Osteoblast (primary cell): Measurements from ENCODE around the gene ALDH7A1. TPM values are rescaled to one million over a fixed set of nuclear protein-coding genes. Genes with fewer than 3 reads are reported as not detected.
"Not testable (repeated sequence)": the region's sequence is repeated elsewhere in the genome, so short reads cannot be mapped to it uniquely, and the experiment has no call there.

Source experiments
- DNase-seq: peaks from one replicate; pipeline ENCODE4 v3.0.0; 2011; ENCODE audit warnings: low spot score, mixed read lengths; ENCODE audit not compliant: insufficient read length; ENCODE audit errors: missing footprints
- H2AFZ ChIP-seq: 2 replicates; pipeline ENCODE4 v1.6.0; 2011; ENCODE audit warnings: mild to moderate bottlenecking, low read length
- H3K27ac ChIP-seq: 2 replicates; pipeline ENCODE4 v1.5.1; 2011; ENCODE audit warnings: mild to moderate bottlenecking, low read depth, low read length, moderate library complexity
- H3K27me3 ChIP-seq: 2 replicates; pipeline ENCODE4 v1.6.0; 2012; ENCODE audit warnings: mild to moderate bottlenecking, control low read depth, inconsistent platforms, low read length, moderate library complexity; ENCODE audit not compliant: insufficient read depth
- H3K36me3 ChIP-seq: 2 replicates; pipeline ENCODE4 v1.5.1; 2011; ENCODE audit warnings: mild to moderate bottlenecking, low read length, control low read depth, moderate library complexity; ENCODE audit not compliant: insufficient read depth
- H3K4me1 ChIP-seq: 2 replicates; pipeline ENCODE4 v1.5.1; 2011; ENCODE audit warnings: mild to moderate bottlenecking, low read length, control low read depth, moderate library complexity; ENCODE audit not compliant: insufficient read depth
- H3K4me2 ChIP-seq: 2 replicates; pipeline ENCODE4 v1.6.0; 2011; ENCODE audit warnings: mild to moderate bottlenecking, low read length; ENCODE audit not compliant: insufficient read depth
- H3K4me3 ChIP-seq: fragments of 200-600 bp; sonication (generic); 3 replicates; pipeline ENCODE4 v1.5.1; 2012; ENCODE audit warnings: mild to moderate bottlenecking, low read length, inconsistent platforms; ENCODE audit not compliant: insufficient read depth
- H3K79me2 ChIP-seq: 2 replicates; pipeline ENCODE4 v1.6.0; 2012; ENCODE audit warnings: mild to moderate bottlenecking, low read length, control low read depth, inconsistent platforms; ENCODE audit not compliant: insufficient read depth
- H3K9me3 ChIP-seq: 2 replicates; pipeline ENCODE4 v1.5.1; 2011; ENCODE audit warnings: low read depth, low read length, control low read depth
- H4K20me1 ChIP-seq: 2 replicates; pipeline ENCODE4 v1.6.0; 2012; ENCODE audit warnings: mild to moderate bottlenecking, low read length, control low read depth; ENCODE audit not compliant: insufficient read depth
- CTCF ChIP-seq: IDR thresholded peaks from 2 replicates; pipeline ENCODE4 v1.5.1; 2011; ENCODE audit warnings: mild to moderate bottlenecking, low read depth, low read length, moderate library complexity; ENCODE audit errors: extremely low read depth
- total RNA-seq: library from RNA; depleted of rRNA; stranded (reverse); fragments of >200 nt; gene quantifications from 2 replicates; pipeline ENCODE4 v1.2.3, GENCODE V29; 2012

Gene ALDH7A1
- total RNA-seq, 1 donor = 39.1 TPM

GRCh38 chr5:126624534-126624933 lies 29.5 kb upstream of the ALDH7A1 start:
- H3K79me2 ChIP-seq = peaks cover 8% of the 10 kb centered on the region
- peak overlapping the region; percentile 71 for H3K4me2 ChIP-seq
- H4K20me1 ChIP-seq = no peaks in the 10 kb centered on the region
- H3K4me1 ChIP-seq = peaks cover 19% of the 10 kb centered on the region
- peak; percentile 69 for DNase-seq
- TF ChIP-seq CTCF = no peak
- H3K27ac ChIP-seq = peak overlapping the region; percentile 89
- H3K27me3 ChIP-seq = no peaks in the 10 kb centered on the region
- peaks cover 21% of the 10 kb centered on the region for H3K36me3 ChIP-seq
- no peak overlapping the region for H2AFZ ChIP-seq
- peak overlapping the region; percentile 48 for H3K4me3 ChIP-seq
- H3K9me3 ChIP-seq = no peaks in the 10 kb centered on the region

DNA sequence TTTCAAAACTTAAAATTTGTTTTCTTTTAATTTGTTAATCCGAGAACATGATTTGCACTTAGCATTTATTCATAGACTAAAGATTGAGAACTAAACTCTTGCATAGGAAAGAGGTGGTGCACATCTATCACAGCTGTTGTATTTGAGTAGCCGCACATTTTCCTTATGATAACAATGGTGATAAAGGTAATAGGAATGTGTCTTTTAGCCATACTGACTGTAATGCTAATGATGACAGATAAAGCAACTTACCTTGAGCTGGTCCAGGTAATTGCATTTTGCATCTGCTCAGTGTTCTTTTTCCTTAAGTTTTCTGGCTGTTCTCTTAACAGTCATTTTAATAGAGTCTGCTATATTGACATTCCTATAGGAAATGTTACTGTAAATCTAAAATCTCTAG lies 24.8 kb upstream of the ALDH7A1 start:
- no peak overlapping the region for H3K27ac ChIP-seq
- no peaks in the 10 kb centered on the region for H4K20me1 ChIP-seq
- H3K4me2 ChIP-seq = no peak overlapping the region
- H3K4me1 ChIP-seq = peaks cover 13% of the 10 kb centered on the region
- no peak overlapping the region for H3K4me3 ChIP-seq
- H3K79me2 ChIP-seq = peaks cover 34% of the 10 kb centered on the region
- no peak for TF ChIP-seq CTCF
- H2AFZ ChIP-seq = no peak overlapping the region
- H3K27me3 ChIP-seq = no peaks in the 10 kb centered on the region
- DNase-seq = peak; percentile 54
- H3K9me3 ChIP-seq = no peaks in the 10 kb centered on the region
- H3K36me3 ChIP-seq = peaks cover 32% of the 10 kb centered on the region

- Histone ChIP-seq H3K79me2 (peaks cover 55% of the 10 kb centered on the region), H3K36me3 (peaks cover 34% of the 10 kb centered on the region)
- H3K27ac ChIP-seq, H2AFZ ChIP-seq, DNase-seq, H3K27me3 ChIP-seq, H3K4me1 ChIP-seq, H3K9me3 ChIP-seq, H3K4me2 ChIP-seq, H3K4me3 ChIP-seq, H4K20me1 ChIP-seq: not testable (repeated sequence)
Measured at GRCh38 chr5:126617603-126618002, 22.6 kb upstream of the ALDH7A1 start.

- Histone ChIP-seq H3K27ac (no peak overlapping the region), H4K20me1 (peaks cover 11% of the 10 kb centered on the region), H2AFZ (no peak overlapping the region), H3K4me1 (no peaks in the 10 kb centered on the region), H3K4me3 (no peak overlapping the region), H3K27me3 (no peaks in the 10 kb centered on the region), H3K4me2 (no peak overlapping the region), H3K36me3 (peaks cover 46% of the 10 kb centered on the region), H3K79me2 (peaks cover 70% of the 10 kb centered on the region), H3K9me3 (no peaks in the 10 kb centered on the region)
- DNase-seq = no peak
- TF ChIP-seq CTCF = no peak
Measured at GRCh38 chr5:126615286-126615685, 20.3 kb upstream of the ALDH7A1 start.
